PFSK-1 (cell line): ENCODE results near the gene FBXO5.

ENCODE experiments used
- FOXP2 ChIP-seq: optimal IDR thresholded peaks from 2 replicates; pipeline ENCODE3; 2011; ENCODE audit warnings: borderline replicate concordance, control low read depth, inconsistent platforms; ENCODE audit not compliant: insufficient read depth; ENCODE audit errors: extremely low read length, extremely low read depth
- POLR2AphosphoS5 ChIP-seq: IDR thresholded peaks from 2 replicates; pipeline ENCODE4 v1.6.1; 2012; ENCODE audit warnings: low read depth, mild to moderate bottlenecking, control low read depth, low read length, moderate library complexity
- SIN3A ChIP-seq: IDR thresholded peaks from 2 replicates; pipeline ENCODE4 v1.6.1; 2012; ENCODE audit warnings: mild to moderate bottlenecking, low read length, moderate library complexity, borderline replicate concordance; ENCODE audit not compliant: insufficient read depth
- TAF1 ChIP-seq: IDR thresholded peaks from 2 replicates; pipeline ENCODE4 v1.6.1; 2012; ENCODE audit warnings: low read length, control low read depth, borderline replicate concordance; ENCODE audit not compliant: insufficient read depth
- TF ChIP-seq, protein P1 (sequence below), 2 experiments: IDR thresholded peaks; 2 replicates each; pipeline versions ENCODE4 v1.6.1 to v1.8.0; 2011 to 2012; ENCODE audit warnings: low read depth in 2 of 2, low read length in 2 of 2, control low read depth in 1 of 2, inconsistent platforms in 1 of 2, mild to moderate bottlenecking in 1 of 2, moderate library complexity in 1 of 2; ENCODE audit not compliant: insufficient read depth in 1 of 2

FBXO5 gene

DNA sequence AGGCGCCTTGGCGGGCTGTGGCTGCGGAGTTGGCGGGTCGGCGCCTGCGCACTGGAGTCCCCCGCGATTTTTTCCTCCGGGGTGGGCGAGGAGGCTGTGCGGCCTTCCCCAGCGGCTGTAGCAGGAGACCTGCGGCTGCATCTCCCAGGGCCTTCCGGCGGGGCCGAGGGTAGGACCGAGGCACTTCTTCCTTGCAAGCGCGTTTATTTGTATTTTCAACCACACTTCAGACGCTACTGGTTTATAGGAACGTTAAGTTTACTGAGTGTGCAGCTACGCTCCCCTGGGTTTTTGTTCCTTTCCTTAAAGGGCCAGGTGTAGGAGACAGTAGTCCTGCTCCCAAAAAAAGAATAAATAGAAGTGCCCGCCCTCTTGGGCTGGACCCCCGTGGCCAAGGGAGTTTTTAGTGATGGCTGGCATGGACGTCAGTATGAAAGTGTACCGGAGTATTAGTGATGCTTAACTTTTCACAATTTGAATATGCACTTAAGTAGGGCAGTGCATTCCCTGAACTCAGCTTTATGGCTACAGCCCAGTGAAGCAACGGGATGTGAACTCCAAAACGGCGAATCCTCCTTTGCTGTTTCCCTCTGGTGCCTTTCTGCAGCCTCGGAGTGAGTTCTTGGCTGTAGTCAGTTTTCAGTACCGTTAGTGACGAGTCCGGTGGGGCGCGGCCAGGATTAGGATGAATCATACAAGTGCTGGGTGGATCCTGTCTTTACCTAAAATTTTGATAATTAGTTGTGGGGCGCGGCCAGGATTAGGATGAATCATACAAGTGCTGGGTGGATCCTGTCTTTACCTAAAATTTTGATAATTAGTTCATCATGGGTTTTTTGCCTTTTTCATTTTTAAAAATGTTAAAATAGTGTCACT is 1.0 kb upstream of the FBXO5 start:
- TF ChIP-seq SIN3A (no peak), FOXP2 (no peak), TAF1 (peak; percentile 81; the same call in 1 of the 2 replicates), POLR2AphosphoS5 (peak; percentile 92)
- TF ChIP-seq, protein P1, sequence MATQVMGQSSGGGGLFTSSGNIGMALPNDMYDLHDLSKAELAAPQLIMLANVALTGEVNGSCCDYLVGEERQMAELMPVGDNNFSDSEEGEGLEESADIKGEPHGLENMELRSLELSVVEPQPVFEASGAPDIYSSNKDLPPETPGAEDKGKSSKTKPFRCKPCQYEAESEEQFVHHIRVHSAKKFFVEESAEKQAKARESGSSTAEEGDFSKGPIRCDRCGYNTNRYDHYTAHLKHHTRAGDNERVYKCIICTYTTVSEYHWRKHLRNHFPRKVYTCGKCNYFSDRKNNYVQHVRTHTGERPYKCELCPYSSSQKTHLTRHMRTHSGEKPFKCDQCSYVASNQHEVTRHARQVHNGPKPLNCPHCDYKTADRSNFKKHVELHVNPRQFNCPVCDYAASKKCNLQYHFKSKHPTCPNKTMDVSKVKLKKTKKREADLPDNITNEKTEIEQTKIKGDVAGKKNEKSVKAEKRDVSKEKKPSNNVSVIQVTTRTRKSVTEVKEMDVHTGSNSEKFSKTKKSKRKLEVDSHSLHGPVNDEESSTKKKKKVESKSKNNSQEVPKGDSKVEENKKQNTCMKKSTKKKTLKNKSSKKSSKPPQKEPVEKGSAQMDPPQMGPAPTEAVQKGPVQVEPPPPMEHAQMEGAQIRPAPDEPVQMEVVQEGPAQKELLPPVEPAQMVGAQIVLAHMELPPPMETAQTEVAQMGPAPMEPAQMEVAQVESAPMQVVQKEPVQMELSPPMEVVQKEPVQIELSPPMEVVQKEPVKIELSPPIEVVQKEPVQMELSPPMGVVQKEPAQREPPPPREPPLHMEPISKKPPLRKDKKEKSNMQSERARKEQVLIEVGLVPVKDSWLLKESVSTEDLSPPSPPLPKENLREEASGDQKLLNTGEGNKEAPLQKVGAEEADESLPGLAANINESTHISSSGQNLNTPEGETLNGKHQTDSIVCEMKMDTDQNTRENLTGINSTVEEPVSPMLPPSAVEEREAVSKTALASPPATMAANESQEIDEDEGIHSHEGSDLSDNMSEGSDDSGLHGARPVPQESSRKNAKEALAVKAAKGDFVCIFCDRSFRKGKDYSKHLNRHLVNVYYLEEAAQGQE (IDR thresholded peaks at IDR 0.05; ENCODE audit: insufficient read depth in 1 of 2, low read depth in 2 of 2, low read length in 2 of 2): no peak

DNA sequence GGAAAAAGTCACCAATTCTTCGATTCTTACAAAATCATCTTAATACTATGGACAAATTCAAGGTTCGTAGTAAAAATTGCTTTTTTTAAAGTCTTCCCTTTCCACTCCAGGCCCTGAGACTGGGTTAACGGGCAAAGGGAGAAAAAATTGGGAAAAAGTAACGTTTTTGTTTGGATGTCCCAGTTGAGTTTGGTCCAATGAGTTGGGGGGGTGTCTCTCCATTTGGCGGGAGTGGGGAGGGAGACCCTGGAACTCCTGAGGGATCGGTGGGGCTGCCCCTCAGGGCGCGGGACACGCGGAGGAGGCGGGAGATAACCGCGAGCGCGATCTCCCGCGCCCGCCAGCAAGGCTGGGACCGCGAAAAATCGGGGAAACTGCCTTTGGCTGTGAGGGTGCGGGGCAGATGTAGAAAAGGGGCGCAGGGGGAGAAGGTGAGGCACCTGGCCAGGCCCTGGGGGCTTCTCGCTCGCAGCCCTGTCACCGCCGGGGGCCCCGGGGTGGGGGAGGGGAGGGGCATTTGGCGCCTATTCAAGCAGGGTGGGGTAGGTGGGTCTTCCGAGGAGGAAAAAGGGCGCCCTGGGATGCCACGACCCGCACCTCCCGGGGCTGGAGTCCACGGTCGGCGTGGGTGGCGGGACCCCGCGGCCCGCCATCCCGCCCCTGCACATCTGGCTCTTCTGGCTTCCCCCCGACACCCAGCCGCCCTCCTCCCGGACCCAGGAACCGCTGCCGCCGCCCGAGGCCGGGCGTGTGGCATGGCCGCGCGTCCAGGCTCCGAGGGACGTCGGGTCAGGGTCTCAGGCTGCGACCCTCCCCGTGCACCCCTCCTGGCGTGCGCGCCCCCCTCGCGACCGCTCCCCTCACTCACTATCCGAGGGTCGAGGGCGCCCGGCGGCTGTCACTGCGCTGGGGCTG is 595 bp downstream of the FBXO5 start:
- TF ChIP-seq FOXP2 (no peak), TAF1 (no peak), SIN3A (0 out of 2 replicates have a peak, but pooled peaks have one; percentile 16)
- TF ChIP-seq, protein P1 (IDR thresholded peaks at IDR 0.05; ENCODE audit: insufficient read depth in 1 of 2, low read depth in 2 of 2, low read length in 2 of 2): no peak

DNA sequence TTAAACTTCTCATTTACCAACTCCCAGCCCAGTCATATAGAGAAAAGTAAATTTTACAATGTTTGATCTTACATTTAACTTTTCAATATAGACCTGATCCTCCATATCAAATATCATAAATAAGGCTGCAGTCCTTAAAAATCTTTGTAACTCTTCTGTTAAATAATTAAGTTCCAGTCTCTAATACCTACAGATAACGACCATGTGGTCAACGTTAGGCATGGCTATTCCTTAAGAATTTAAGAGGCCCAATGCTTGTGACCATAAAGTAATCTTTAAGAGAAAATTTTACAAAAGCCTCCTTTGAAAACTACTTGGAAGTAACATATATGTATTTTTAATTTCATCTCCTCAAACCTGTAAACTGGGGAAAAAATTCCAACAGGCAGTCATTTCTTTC is 1.6 kb downstream of the FBXO5 start:
- TF ChIP-seq FOXP2 (no peak), POLR2AphosphoS5 (no peak), TAF1 (no peak), SIN3A (no peak)
- TF ChIP-seq, protein P1 (IDR thresholded peaks at IDR 0.05; ENCODE audit: insufficient read depth in 1 of 2, low read depth in 2 of 2, low read length in 2 of 2): no peak

DNA sequence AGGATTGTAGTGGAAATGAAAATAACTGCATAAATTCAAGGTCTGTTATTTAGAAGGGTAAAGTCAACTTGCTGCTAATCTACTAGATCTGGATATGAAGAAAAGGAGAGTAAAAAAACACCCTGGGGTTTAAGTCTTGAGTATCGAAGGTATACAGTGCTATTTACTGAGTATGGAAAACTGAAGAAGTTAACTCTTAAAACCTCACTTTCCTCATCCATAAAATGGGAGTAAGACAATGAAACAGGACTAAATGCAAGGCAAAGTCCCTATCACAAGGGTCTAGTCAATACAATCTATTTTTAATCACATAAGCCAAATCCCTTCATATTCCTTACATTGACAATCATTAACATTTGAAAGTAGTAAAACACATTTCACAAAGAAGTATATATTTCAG is 2.2 kb downstream of the FBXO5 start:
- no peak for TF ChIP-seq FOXP2
- TF ChIP-seq, protein P1 (IDR thresholded peaks at IDR 0.05; ENCODE audit: insufficient read depth in 1 of 2, low read depth in 2 of 2, low read length in 2 of 2): no peak
- no peak for TF ChIP-seq SIN3A
